GM12878 (cell line): ENCODE data around the gene PPP3CA. TPM values are rescaled to one million over a fixed set of nuclear protein-coding genes. Genes with fewer than 3 reads are reported as not detected.

Experiments
- ATAC-seq: fragments of 200-7000 bp; cut with Tn5 transposase; 3 replicates; pipeline ENCODE4 v1.9.1; 2020; ENCODE audit warnings: mild to moderate bottlenecking, moderate library complexity
- BruUV-seq: library from RNA; stranded (reverse); fragments of 400-500 nt; replicated peaks from 2 replicates; lab custom pipeline; 2021; lab: Mats Ljungman, UMichigan
- CTCF ChIA-PET: fragments of 300-600 bp; sonication (Branson Sonifier 250); formaldehyde crosslinking; extraction: SDS; loops from one replicate; lab custom pipeline; 2021; ENCODE audit warnings: inconsistent platforms; lab: Yijun Ruan, JAX
- POLR2A ChIA-PET: fragments of 350-600 bp; formaldehyde crosslinking; extraction: SDS; loops from one replicate; lab custom pipeline; 2021; ENCODE audit warnings: inconsistent platforms; lab: Charles Lee
- RAD21 ChIA-PET: fragments of 300-600 bp; sonication (Branson Sonifier 250); formaldehyde crosslinking; loops from one replicate; lab custom pipeline; 2023; ENCODE audit warnings: antibody characterized with exemption; ENCODE audit not compliant: unreplicated experiment; lab: Charles Lee
- SMC1A ChIA-PET: fragments of 300-600 bp; sonication (Branson Sonifier 250); formaldehyde crosslinking; loops from one replicate; lab custom pipeline; 2023; ENCODE audit not compliant: unreplicated experiment, uncharacterized antibody; lab: Charles Lee
- DNase-seq: peaks from one replicate; pipeline ENCODE4 v3.0.0-alpha.2; 2011; ENCODE audit warnings: low read depth, low spot score
- FAIRE-seq: peaks from 3 replicates; lab custom pipeline; 2011; peaks lifted over from hg19 to GRCh38; lab: Jason Lieb, UNC
- H2AFZ ChIP-seq: 2 replicates; pipeline ENCODE4 v1.6.0; 2011; ENCODE audit warnings: low read depth, low read length, control low read depth; ENCODE audit not compliant: control insufficient read depth
- H3K27ac ChIP-seq: 2 replicates; pipeline ENCODE4 v1.5.1; 2011; ENCODE audit warnings: control low read depth; ENCODE audit not compliant: control insufficient read depth, insufficient read depth
- H3K27me3 ChIP-seq, 2 experiments: replicated peaks in 1 of 2; 2 replicates each; pipeline versions ENCODE4 v1.6.0 to v1.6.1; 2011; ENCODE audit warnings: low read length in 1 of 2; ENCODE audit not compliant: control insufficient read depth in 2 of 2, insufficient read depth in 2 of 2
- H3K36me3 ChIP-seq, 2 experiments: 2 replicates each; pipeline ENCODE4 v1.5.1; 2011; ENCODE audit warnings: low read length in 1 of 2; ENCODE audit not compliant: control insufficient read depth in 2 of 2, insufficient read depth in 2 of 2
- H3K4me1 ChIP-seq: 2 replicates; pipeline ENCODE4 v1.6.1; 2011; ENCODE audit warnings: mild to moderate bottlenecking, low read length, moderate library complexity, mixed read lengths; ENCODE audit not compliant: control insufficient read depth, insufficient read depth
- H3K4me2 ChIP-seq: 2 replicates; pipeline ENCODE4 v1.6.0; 2011; ENCODE audit warnings: control low read depth; ENCODE audit not compliant: control insufficient read depth, insufficient read depth
- H3K4me3 ChIP-seq: fragments of 200-600 bp; sonication (generic); 2 replicates; pipeline ENCODE4 v1.5.1; 2016
- H3K79me2 ChIP-seq: 2 replicates; pipeline ENCODE4 v1.6.0; 2011; ENCODE audit warnings: low read length; ENCODE audit not compliant: control insufficient read depth, insufficient read depth
- H3K9ac ChIP-seq: 2 replicates; pipeline ENCODE4 v1.8.0; 2011; ENCODE audit warnings: low read length, control low read depth, mixed read lengths; ENCODE audit not compliant: control insufficient read depth, insufficient read depth
- H3K9me3 ChIP-seq: replicated peaks from 3 replicates; pipeline ENCODE4 v1.5.1; 2011; ENCODE audit warnings: mild to moderate bottlenecking, low read length; ENCODE audit not compliant: control insufficient read depth, insufficient read depth
- H4K20me1 ChIP-seq: 2 replicates; pipeline ENCODE4 v1.6.0; 2011; ENCODE audit not compliant: control insufficient read depth, insufficient read depth
- ATF2 ChIP-seq: IDR thresholded peaks from 2 replicates; pipeline ENCODE4 v1.6.1; 2012; ENCODE audit warnings: low read length, inconsistent platforms
- EZH2 ChIP-seq: IDR thresholded peaks from 2 replicates; pipeline ENCODE4 v1.6.1; 2012; ENCODE audit warnings: low read depth, mild to moderate bottlenecking, control low read depth, inconsistent platforms, low read length, borderline replicate concordance; ENCODE audit not compliant: control insufficient read depth
- MXI1 ChIP-seq: fragments of 150-350 bp; IDR thresholded peaks from 2 replicates; pipeline ENCODE4 v1.6.1; 2011; ENCODE audit warnings: low read depth, mild to moderate bottlenecking, inconsistent platforms, low read length, improper control_type of control experiment
- PKNOX1 ChIP-seq: fragments of 450-650 bp; IDR thresholded peaks from 2 replicates; pipeline ENCODE4 v1.6.1; 2016; ENCODE audit warnings: mild to moderate bottlenecking
- SMARCA5 ChIP-seq: fragments of 450-650 bp; IDR thresholded peaks from 2 replicates; pipeline ENCODE4 v1.6.1; 2017; ENCODE audit warnings: mild to moderate bottlenecking
- SMC3 ChIP-seq: IDR thresholded peaks from 2 replicates; pipeline ENCODE4 v1.6.1; 2011; ENCODE audit warnings: low read length, improper control_type of control experiment, borderline replicate concordance
- WRNIP1 ChIP-seq: IDR thresholded peaks from 2 replicates; pipeline ENCODE4 v1.6.1; 2011; ENCODE audit warnings: low read depth, low read length, improper control_type of control experiment, borderline replicate concordance
- YY1 ChIP-seq: IDR thresholded peaks from 2 replicates; pipeline ENCODE4 v1.6.1; 2011; ENCODE audit warnings: low read depth, mild to moderate bottlenecking, low read length
- ZNF207 ChIP-seq: fragments of 450-650 bp; IDR thresholded peaks from 2 replicates; pipeline ENCODE4 v1.6.1; 2014; ENCODE audit warnings: antibody characterized with exemption, mild to moderate bottlenecking, borderline replicate concordance
- WGBS: methylation state at CpG from one replicate; pipeline ENCODE4 v1.1.6; 2016; ENCODE audit warnings: low lambda C conversion rate; ENCODE audit not compliant: insufficient replicate concordance, insufficient coverage; ENCODE audit errors: missing lambda C conversion rate; 5-methylcytosine and 5-hydroxymethylcytosine counted together
- in situ Hi-C: fragments of 300-500 bp; cut with MboI; formaldehyde crosslinking; loops from 9 replicates; pipeline ENCODE4 v1.14.3; 2018; ENCODE audit warnings: mixed read lengths
- intact Hi-C: fragments of 100-400 bp; cut with micrococcal nuclease; formaldehyde crosslinking; loops from one replicate; pipeline ENCODE4 v1.14.2; 2022; ENCODE audit not compliant: unreplicated experiment
- polyA plus RNA-seq, 11 experiments: library from polyadenylated mRNA; depleted of rRNA in 4 of 11; unstranded in 6 of 11; stranded (reverse) in 5 of 11; fragments of >200 nt; fragmentation: Nextera tagmentation in 4 of 11; fragmentation: Illumina TruSeq in 1 of 11; extraction: Ambion mirVana in 4 of 11; extraction: Trizol in 1 of 11; gene quantifications; 1 replicate in 1 of 11; 2 replicates in 10 of 11; pipeline versions ENCODE4 v1.2.1 to v1.2.3, GENCODE V29; 2011 to 2016; ENCODE audit warnings: inconsistent platforms in 2 of 11, missing spikeins in 2 of 11, low read depth in 1 of 11
- total RNA-seq, 4 experiments: library from RNA; depleted of rRNA in 3 of 4; stranded (reverse); fragments of >200 nt in 3 of 4; fragmentation: Illumina TruSeq in 1 of 4; extraction: Trizol in 1 of 4; gene quantifications; 2 replicates each; pipeline versions ENCODE4 v1.2.1 to v1.2.3, GENCODE V29; 2013 to 2021

Gene PPP3CA
- total and polyA plus RNA-seq, 10 of the 15 experiments (the other 5 are each of a cell fraction or from before 2014, with no cell fraction given), result 0.33 to 9.0 (median 1.0) TPM

- TF ChIP-seq YY1 (no peak), SMC3 (no peak), SMARCA5 (no peak), WRNIP1 (no peak), ATF2 (peak; percentile 40; the same call in 1 of the 2 replicates)
These were observed 327.4 kb downstream of the PPP3CA start (continued) for GRCh38 chr4:101019941-101020401.

GRCh38 chr4:101019313-101019712 is 328.0 kb downstream of the PPP3CA start:
- SMC1A ChIA-PET, result interaction anchor here (0.6 to 2.2 kb wide), 17 partner anchors 9 to 926 kb away, joined by 3 to 13 read pairs (median 4); no protein-coding TSS in a partner anchor
- ATAC-seq (no peak), DNase-seq (peak; percentile 12), FAIRE-seq (no peak)
- no TSS peak for BruUV-seq
- Histone ChIP-seq H3K4me2 (peak overlapping the region; percentile 63), H3K4me3 (peak overlapping the region; percentile 3; the same call in 1 of the 2 replicates), H4K20me1 (no peaks in the 10 kb centered on the region), H3K27ac (peak overlapping the region; percentile 73), H3K4me1 (peaks cover 60% of the 10 kb centered on the region), H3K9ac (no peak overlapping the region), H3K79me2 (no peaks in the 10 kb centered on the region), H3K27me3 (no peaks in the 10 kb centered on the region), H3K36me3 (no peaks in the 10 kb centered on the region), H3K9me3 (peaks cover 2% of the 10 kb centered on the region; the same call in 1 of the 3 replicates), H2AFZ (no peak overlapping the region; the same call in 1 of the 2 replicates)
- CTCF ChIA-PET, result interaction anchor here (0.7 to 1.6 kb wide), 5 partner anchors 9 to 925 kb away, joined by 3 to 5 read pairs (median 4); no protein-coding TSS in a partner anchor
- WGBS, result 71% methylated on average over 4 of the region's 4 CpGs
- TF ChIP-seq ZNF207 (no peak), PKNOX1 (no peak), MXI1 (no peak), EZH2 (0 out of 2 replicates have a peak, but pooled peaks have one; percentile 20), SMARCA5 (0 out of 2 replicates have a peak, but pooled peaks have one; percentile 35)
- intact Hi-C loops, result loop anchor here (5.0 kb wide), 3 partner anchors 118 to 328 kb away; partner anchors contain the start of gene PPP3CA
- in situ Hi-C loops, result loop anchor here (10.0 to 25.0 kb wide), 3 partner anchors 195 to 1182 kb away; no protein-coding TSS in a partner anchor
- POLR2A ChIA-PET, result interaction anchor here (0.6 to 1.6 kb wide), 5 partner anchors 19 to 1410 kb away, joined by 3 to 6 read pairs (median 3); no protein-coding TSS in a partner anchor
- RAD21 ChIA-PET, result interaction anchor here (0.6 to 2.4 kb wide), 14 partner anchors 8 to 1479 kb away, joined by 3 to 9 read pairs (median 4); no protein-coding TSS in a partner anchor
